Suppressor macrophage treated with lipopolysaccharide for 1 hour (primary cell): ENCODE measurements around the gene SPATS2L.

Experiments
- DNase-seq, 3 donors: peaks; one replicate each; pipeline ENCODE4 v3.0.0-alpha.2; 2020 to 2022

Gene SPATS2L

DNA sequence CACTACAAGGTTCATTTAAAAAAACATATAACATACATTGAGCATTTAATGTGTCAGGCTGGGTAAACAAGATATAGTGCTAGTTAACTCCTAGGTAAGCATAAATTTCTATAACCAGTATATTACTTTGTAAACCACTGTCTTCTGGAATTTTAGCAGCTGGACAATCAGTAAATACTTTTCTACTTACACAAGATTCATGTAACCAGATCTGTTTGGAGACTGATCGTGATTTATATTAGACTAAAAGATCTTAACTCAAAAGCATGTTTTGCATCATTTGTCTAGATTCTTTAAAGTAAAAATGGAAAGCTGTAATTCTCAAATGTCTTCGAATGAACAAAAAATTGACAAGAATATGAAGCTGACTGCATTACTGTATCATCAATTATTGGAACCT lies 218.6 kb downstream of the SPATS2L start:
- DNase-seq, result no peak

DNA sequence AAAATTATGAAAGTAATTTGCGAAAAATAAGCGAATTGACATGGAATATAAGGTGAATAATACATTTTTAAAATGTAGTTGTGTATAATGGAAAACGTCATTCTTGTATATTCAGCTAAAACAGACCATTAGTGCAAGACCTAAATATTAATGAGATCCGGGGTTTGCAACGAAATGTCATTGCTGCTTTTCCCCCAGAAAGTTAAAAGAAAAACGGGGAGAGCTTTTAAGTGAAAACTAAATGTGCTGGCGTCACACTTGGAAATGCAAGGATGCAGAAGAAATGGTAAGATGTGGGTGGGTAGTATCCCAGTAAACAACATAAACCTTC lies 219.0 kb downstream of the SPATS2L start:
- DNase-seq, result no peak

DNA sequence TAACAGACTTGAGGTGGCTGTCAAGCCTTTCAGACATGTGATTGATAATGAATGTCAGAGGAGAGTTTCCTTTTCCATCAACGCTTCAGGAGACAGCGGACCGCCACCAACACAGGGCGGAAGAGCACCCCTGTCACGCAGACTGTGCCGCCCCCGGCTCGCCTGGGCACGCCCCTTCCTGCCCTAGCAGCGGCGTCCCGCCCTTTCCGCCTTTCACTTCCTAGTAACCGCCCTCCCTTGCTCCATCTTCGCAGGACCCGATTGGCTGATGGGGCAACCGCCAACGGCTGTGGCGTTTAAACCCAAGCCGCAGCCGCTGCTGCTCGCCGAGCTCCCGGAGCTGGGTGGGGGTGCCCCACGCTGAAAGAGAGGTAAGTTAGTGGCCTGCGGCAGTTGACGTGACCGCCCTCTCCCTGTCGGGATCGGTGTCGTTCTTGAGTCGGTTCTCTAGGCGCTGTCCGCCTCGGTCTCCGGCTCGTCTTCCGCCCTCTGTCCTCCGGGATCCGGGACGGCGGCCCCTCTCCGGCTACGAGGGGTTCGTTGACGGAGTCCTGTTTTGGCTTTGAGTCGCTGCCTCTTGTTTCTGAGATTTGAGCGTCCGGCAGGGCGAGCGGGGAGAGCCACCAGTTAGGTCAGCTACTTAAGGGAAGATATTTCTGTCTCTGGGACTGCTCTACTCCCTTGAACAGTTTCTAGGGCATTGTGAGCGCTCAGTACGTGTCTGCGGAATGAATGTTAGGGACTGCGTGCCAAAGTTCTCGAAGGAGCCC lies 219.6 kb downstream of the SPATS2L start, which contains the start of gene SGO2:
Gene SGO2 (plus strand): TSS at position 326 of the 770 bp plus-strand sequence. CDS start 6,769 bp downstream, outside the sequence.
- DNase-seq, result peak; percentile 97 to 98 (median 98)

DNA sequence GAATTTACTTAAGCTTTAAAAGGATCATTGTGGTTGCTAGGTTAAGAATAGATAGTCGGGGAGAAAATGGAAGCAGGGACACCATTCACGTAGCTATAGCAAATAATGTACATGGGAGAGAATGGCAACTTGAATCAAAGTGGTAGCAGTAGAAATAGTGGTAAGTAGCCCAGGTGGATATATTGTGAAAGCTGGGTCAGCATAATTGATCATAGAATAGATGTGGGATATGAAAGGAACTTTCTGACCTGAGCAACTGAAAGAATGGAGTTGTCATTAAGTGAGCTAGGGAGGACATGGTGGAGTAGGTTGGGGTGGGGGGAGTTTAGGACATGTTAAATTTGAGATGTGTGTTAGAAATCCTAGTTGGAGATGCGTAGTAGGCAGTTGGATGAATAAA lies 221.7 kb downstream of the SPATS2L start:
- DNase-seq, result no peak
